Middle frontal gyrus (tissue), 1 donor: Measurements from ENCODE around the gene FAM177B.

ENCODE experiments used
- DNase-seq: peaks from one replicate; pipeline ENCODE4 v3.0.0-alpha.2; 2015; ENCODE audit warnings: low spot score; ENCODE audit errors: extremely low spot score

The FAM177B gene

GRCh38 chr1:222736972-222737371 lies at the start of gene FAM177B:
TSS of gene FAM177B (plus strand) at chr1:222737202. CDS start at chr1:222746546, 9,344 bp downstream.
- DNase-seq = no peak

GRCh38 chr1:222691016-222691415 lies 46.0 kb upstream of the FAM177B start:
- no peak for DNase-seq

DNA sequence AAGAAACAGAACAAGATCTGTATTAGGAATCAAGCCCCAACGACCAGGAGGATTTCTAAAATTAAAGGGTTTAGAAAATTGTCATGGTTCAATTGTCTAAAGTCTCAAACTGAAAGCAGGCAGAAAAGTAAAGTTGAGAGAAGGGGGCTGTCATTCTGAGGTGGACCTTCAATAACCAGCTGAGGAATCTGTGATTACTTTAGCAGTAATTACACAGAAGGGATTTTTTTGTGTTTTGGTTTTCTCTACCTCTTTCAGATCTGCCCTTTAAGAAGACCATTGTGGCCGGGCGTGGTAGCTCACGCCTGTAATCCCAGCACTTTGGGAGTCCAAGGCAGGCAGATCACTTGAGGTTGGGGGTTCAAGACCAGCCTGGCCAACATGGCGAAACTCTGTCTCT lies 42.1 kb upstream of the FAM177B start:
- no peak for DNase-seq

DNA sequence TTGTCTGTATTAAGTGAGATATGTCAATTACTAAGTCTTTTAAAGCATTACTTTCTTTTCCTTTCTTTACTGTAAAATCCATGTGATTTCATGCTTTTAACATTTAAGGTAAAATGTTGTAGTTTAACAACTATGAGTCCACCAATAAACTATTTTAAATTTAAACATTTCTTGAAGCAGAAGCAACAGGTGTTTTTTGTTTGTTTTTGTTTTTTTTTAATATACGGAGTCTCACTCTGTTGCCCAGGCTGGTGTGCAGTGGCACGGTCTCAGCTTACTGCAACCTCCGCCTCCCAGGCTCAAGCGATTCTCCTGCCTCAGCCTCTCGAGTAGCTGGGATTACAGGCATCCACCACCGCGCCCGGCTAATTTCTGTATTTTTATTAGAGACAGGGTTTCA lies 40.3 kb upstream of the FAM177B start:
- no peak for DNase-seq

DNA sequence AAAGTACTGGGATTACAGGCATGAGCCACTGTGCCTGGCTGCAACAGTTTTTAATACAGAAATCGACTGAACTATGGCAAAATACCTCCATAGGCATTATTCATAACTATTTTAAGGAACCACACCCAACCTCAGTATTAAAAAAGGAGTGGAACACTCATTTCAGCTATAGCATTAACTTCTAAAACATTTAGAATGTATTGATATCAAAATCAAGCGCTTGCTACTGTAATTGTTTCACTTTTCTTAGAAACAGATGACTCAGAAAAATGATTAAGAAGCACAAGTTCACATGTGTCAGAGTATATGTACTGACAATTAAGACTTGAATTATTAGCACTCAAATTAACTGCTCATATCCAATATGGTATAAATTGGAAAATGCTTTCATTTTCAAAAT lies 39.8 kb upstream of the FAM177B start:
- DNase-seq = no peak

- no peak for DNase-seq
Observed at GRCh38 chr1:222697826-222698225, 39.2 kb upstream of the FAM177B start.

GRCh38 chr1:222702210-222702609 lies 34.8 kb upstream of the FAM177B start:
- DNase-seq = no peak

DNA sequence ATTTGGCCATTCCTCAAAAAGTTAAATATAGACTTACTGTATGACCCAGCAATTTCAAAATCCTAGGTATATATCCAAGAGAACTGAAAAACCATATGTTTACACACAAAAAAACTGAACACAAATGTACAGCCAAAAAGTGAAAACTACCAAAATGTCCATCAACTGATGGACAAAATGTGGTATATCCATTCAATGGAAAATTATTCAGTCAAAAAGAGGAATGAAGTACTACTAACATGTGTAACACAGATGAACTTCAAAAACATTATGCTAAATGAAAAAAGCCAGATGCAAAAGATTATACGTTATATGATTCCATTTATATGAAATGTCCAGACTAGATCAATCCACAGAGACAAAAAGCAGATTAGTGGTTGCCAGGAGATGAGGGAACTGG lies 32.7 kb upstream of the FAM177B start:
- no peak for DNase-seq

DNA sequence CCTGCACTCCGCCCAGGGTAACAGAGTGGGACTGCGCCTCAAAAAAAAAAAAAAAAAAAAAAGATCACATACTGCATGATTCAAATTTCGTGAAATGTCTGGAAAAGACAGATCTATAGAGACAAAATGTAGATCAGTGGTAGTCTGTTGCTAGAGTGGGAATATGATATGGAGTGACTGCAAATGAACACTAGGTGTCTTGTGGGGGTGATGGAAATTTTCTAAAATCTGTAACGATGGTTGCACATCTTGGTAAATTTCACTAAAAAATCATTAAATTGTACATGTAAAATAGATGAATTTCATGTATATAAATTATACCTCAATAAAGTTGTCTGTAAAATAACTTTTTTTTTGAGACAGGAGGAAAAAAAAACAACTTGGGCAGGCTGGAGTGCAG lies 30.2 kb upstream of the FAM177B start:
- no peak for DNase-seq

DNA sequence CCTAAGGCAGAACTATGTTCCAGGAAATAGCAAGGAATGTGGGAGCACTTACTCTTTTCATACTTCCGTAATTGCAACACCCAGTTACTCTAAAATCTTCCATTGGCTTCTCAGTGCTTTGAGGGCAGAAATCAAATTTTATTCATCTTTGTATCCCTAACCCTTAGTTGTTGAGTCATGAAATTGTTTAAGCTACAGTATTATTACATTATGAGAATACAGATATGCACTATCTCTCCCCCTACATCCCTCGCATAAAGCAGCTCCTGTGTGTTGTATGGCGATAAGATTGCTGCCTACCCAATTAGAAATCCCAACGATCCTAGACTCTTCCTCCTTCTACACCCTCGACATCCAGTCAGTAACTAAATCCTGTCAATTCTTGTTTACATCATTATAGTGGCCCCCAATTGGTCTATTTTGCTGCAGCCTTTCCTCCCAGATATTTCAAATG lies 27.3 kb upstream of the FAM177B start:
- DNase-seq = no peak

DNA sequence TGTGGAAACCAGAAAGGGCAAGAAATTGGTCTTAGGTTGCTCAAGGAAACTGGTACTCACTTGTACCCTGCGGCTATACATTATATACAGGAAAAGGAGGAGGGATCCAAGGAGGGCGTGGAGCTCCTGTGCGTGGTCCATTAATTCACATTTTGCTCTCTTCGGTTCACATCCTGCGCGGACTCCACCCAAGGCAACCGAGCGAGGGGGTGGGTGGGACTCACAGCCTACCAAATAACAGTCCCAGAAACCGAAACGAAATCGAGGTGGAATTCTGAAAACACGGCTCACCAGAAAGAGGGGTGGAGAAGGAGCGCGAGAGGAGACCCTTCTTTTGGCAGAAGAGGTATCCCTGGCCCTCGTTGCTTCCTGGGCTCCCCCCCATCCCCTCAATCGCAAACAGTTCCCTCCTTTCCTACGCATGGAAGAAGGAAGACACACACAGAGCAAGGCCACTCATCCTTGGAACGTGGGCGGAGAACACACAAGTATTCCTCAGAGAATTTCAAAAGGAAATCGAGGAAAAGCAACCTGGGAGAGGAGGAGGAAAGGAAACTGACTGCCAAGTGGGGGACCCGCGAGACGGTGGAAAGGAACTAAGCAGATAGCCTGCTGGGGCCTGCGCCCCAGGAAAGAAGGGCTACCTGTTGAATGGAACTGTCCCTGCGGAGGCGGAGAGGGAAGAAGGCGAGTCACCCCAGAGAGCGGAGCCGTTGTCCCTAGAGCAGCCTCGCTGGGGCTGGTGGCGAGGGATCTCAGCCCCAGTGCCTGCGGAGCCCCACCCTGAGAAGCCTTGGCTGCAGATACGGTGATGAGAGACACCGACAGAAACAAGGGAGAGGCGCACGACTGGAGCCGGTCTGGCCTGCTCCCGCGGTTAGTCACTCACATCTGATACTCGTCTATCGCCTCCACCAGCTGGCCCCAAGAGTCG lies 25.4 kb upstream of the FAM177B start:
- DNase-seq = no peak

DNA sequence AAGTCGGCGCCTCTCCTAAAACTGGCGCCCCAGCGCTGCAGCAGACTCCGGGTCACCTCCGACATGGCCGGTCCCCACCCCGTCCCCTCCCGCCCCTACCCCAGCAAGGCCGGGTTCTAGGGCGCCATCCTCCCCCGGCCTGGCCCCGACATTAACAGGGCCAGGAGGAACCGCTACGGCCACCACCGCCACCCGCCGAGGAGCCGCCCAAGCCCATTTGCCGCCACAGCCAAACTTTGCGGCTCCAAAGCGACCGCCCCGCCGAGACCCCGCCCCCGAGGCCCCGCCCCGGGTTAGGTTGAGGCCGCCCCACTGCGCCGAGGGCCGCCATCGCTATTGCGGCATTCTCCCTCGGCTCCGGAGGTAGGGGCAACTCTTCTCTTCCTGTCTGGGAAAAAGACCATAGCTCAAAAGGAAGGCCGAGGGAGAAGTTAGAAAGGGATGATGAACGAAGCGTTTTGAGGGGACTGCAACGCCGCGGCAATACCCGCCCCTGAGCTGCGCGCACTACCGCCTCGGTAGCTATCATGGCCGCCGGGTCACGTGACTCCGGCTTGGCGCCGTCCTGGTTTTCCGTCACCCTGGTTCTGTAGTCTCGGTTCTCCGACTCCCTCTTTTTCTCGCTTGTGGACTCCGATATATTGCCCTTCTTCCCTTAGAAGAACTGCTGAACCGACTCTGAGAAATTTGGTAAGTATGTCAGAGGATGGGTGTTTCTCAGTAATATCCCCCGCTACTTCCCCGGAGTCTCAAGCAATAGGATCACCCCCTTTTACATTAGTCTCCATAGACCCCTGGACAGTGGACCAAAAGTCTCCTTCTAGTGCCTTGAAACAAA lies 24.5 kb upstream of the FAM177B start, which contains the start of the genes AIDA and BROX:
TSS of gene AIDA (minus strand) at position 239 of the 838 bp plus-strand sequence. CDS start at position 65, 174 bp downstream.
TSS of gene BROX (plus strand) at position 312 of the 838 bp plus-strand sequence. CDS start 3,136 bp downstream, outside the sequence.
- peak; percentile 73 for DNase-seq

DNA sequence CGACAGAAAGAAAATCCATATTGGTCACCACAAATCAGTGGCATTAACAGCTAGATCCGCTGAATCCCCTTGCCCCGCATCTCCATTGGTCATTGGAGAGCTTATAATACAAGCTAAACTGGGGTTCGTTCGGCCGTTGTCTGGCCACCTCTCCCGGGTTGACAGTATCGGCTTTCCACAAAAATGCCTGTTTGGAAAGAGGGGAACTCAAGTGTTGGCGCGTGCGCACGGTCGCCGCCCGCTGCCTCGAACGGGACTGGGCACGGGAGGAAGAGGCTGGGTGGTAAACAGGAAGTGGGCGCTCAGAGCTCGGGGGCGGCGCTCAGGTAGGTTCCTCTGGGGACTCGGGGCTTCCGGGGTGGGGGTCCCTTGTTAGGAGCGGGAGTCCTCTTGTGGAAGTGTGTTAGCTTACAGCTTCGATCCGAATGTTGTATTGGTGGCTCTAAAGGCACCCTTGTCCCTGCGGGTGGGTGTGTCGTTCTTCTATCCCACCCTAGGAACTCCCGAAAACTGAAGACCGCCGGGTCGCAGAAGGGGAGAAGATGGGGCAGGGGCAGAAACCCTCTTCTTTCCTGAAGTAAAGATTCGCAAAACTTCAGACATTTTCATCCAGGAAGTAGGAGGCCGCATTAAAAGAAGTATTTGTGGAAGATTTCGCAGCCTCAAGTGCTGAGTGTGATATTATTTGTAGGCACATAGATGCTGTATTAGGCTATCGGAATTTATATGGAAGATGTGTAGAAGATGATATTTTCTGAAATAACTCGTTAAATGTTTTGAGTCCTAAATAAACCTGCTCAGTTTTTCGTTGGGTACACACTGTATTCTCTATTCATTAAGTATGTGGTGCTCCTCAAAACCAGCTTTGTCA lies 23.7 kb upstream of the FAM177B start:
- DNase-seq = peak; percentile 95

DNA sequence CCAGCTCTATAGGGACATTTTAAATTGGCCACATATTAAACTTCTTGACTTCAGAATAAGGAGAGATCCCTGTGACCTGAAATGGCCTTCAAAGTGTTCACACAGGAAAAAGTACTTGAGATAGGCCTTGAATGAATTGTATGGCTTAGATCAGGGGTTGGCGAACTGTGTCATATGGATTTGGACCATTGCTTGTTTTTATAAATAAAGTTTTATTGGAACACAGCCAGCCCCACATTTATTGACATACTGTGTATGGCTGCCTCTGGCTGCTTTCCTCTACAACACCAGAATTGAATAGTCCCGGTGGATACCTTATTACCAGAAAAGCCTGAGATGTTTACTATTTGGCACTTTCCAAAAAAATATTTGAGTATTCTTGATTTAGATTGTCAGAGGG lies 20.6 kb upstream of the FAM177B start:
- DNase-seq = no peak

DNA sequence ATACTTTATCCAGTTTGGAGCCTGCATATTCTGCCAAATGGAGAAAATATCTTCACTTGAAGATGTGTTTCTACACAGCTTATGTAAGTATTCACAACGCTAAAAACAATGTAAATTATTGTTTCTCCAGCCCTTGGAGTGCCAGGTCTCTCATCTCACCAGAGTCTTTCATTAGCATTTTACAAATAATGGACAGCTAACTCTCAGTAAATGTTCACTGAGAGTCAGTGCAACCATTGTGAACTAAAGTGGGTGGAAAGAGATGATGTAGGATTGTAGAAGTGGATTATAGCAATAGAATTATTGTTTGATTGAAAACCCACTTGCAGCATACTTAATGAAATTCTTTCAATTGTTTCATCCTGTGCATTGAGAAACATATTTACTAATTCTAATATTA lies 8.3 kb upstream of the FAM177B start:
- no peak for DNase-seq

- DNase-seq = no peak
Observed at GRCh38 chr1:222730866-222731265, 6.1 kb upstream of the FAM177B start.

DNA sequence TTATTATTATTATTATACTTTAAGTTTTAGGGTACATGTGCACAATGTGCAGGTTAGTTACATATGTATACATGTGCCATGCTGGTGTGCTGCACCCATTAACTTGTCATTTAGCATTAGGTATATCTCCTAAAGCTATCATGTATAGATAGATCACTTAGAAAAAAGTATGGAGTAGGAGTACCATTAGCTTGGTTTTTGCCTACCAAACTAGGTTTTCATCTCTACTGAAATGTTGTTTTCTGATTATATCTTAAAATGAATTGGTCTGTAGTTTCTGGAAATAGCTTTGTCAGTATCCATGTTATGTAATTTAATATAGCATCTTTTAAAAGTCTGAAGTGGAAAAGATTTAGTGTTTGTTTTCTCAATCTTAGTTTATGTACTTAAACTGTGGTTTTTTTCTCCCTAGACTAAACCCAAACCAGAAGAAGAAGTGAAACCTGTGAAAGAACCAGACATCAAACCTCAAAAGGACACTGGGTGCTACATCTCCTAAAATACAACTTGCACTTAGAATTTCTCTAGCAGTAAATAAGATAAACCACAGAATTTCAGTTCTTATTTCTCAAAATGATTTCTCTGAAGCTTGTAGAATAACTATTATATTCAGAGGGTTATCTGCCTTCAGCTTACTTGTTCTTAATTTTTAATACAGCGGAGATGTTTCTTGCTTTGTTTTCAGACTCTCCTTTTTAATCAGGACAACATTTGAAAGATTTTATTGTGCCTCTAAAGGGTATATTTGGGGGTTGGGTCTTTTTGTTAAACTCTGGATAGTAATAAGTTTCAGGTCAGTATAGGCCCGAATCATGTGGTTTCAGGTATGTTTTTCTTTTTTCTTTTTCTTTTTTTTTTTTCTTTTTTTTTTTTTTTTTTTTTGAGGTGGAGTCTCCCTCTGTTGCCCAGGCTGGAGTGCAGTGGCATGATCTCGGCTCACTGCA lies 4.5 kb upstream of the FAM177B start:
- no peak for DNase-seq

DNA sequence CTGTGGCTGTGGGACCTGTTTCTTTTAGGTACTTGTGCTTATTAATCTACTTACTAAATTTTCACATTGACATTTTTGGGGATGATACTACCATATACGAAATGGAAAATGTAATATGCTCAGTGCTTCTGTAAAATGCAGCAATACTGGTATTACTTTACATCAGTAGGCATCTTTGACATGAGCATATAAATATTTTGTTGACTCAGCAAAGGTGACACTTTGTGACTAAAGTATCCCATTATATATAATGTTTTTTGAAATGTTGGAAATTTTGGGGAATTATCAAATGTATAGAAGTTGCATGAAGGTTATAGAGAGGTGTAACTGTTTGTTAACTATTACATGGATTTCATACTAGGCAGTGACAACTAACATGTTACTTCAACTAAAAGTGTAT lies 2.3 kb upstream of the FAM177B start:
- no peak for DNase-seq

DNA sequence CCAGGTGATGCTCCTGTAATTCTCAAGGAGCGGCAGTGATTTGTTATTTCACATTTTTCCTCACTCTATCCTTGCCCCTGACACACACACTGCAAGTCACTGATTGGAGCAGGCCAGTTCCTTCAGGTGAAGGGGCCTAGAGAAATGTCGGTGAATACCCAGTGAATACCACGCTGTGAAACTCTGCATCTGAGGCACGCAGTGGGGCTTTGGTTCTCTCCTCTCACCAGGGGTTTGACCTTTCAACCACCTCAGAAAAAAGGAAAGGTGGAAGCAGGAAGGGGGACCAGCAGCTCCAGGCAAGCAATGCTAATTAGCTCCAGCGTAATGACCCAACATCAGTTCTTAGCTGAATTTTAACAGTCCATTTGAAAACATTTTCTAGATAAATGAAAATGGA lies 532 bp upstream of the FAM177B start:
- no peak for DNase-seq

DNA sequence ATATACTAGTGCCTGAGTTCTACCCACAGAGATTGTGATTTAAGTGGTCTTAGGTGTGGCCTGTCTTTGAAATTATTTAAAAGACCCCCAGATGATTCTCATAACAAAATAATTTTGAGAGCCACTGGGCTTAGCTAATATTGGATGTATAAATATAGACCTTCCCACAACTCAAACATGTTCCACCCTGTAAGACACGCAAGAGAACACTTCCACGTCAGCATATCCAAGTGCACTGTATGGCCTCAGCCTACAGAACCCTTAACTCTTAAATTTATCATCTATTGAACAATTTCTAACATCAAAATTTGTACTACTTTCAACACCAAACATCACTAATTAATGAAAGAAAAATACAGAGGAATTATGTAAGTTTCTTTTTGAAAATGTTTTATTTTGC lies 2.5 kb downstream of the FAM177B start:
- DNase-seq = no peak
